Caki2 (cell line): ENCODE measurements around the gene GLA. TPM values are rescaled to one million over a fixed set of nuclear protein-coding genes. Genes with fewer than 3 reads are reported as not detected.

ENCODE experiments used
- DNase-seq: peaks from one replicate; pipeline ENCODE4 v3.0.0-alpha.2; 2015; ENCODE audit warnings: low read depth
- in situ Hi-C: cut with HindIII; loops from 2 replicates; pipeline ENCODE4 v1.10.0; 2016; ENCODE audit warnings: low sequenced_read_pairs, low pct_unique_long_range_greater_than_20kb, mixed read lengths
- total RNA-seq: library from RNA; depleted of rRNA; stranded (reverse); fragments of >200 nt; shearing (Covaris generic); gene quantifications from 2 replicates; pipeline ENCODE4 v1.2.3, GENCODE V29; 2014; ENCODE audit warnings: low replicate concordance; rRNA removed

Gene GLA
- total RNA-seq, 1 experiment from 2014 or later, result 146 TPM

- no peak for DNase-seq
Observed at GRCh38 chrX:101368800-101369199, 38.9 kb downstream of the GLA start.

GRCh38 chrX:101365301-101365795 is 42.4 kb downstream of the GLA start:
- in situ Hi-C loops, result no loop called here
- no peak for DNase-seq

More at GRCh38 chrX:101368800-101369199, 38.9 kb downstream of the GLA start:
- in situ Hi-C loops, result no loop called here

GRCh38 chrX:101362757-101363156 is 45.0 kb downstream of the GLA start:
- in situ Hi-C loops, result no loop called here
- no peak for DNase-seq

- in situ Hi-C loops, result no loop called here
- DNase-seq, result no peak
Observed at GRCh38 chrX:101362116-101362515, 45.6 kb downstream of the GLA start.

- DNase-seq, result no peak
- in situ Hi-C loops, result no loop called here
Observed at GRCh38 chrX:101360390-101360789, 47.3 kb downstream of the GLA start.

- in situ Hi-C loops, result no loop called here
- DNase-seq, result no peak
Observed at GRCh38 chrX:101359966-101360365, 47.8 kb downstream of the GLA start.

- DNase-seq, result peak; percentile 15
Observed at GRCh38 chrX:101357166-101357795, 50.4 kb downstream of the GLA start.

GRCh38 chrX:101349193-101349562 is 58.5 kb downstream of the GLA start:
- in situ Hi-C loops, result no loop called here
- no peak for DNase-seq

More at GRCh38 chrX:101357166-101357795, 50.4 kb downstream of the GLA start:
- in situ Hi-C loops, result no loop called here

GRCh38 chrX:101348452-101349192 is 59.1 kb downstream of the GLA start, which contains the start of gene TIMM8A:
TIMM8A (minus strand) TSS chrX:101348742; CDS start chrX:101348664, 78 bp downstream.
- peak; percentile 74 for DNase-seq
- in situ Hi-C loops, result no loop called here

GRCh38 chrX:101347859-101348451 is 59.8 kb downstream of the GLA start:
- in situ Hi-C loops, result no loop called here

More at GRCh38 chrX:101347859-101348451, 59.8 kb downstream of the GLA start:
- no peak for DNase-seq

Other genes with a start within 250 kb of the GLA start
- gene DRP2, start 188.1 kb downstream of the GLA start, total RNA-seq, result 0.24 TPM in 1 of 2 replicates, not detected in the other
- gene TAF7L, start 116.6 kb downstream of the GLA start, total RNA-seq, result not detected in 2 replicates
- gene TIMM8A, start 59.2 kb downstream of the GLA start, total RNA-seq, result 8.0 and 10.3 TPM in 2 replicates
- gene BTK, start 21.7 kb downstream of the GLA start, total RNA-seq, result 0.07 TPM in 1 of 2 replicates, not detected in the other
- 446 and 1,206 TPM in 2 replicates for gene RPL36A, start 16.9 kb downstream of the GLA start, total RNA-seq
- 22.1 and 26.8 TPM in 2 replicates for gene HNRNPH2, start 297 bp upstream of the GLA start, total RNA-seq
- gene ARMCX4, start 77.5 kb upstream of the GLA start, total RNA-seq, result not detected in 2 replicates
- 12.7 and 21.2 TPM in 2 replicates for gene ARMCX1, start 142.6 kb upstream of the GLA start, total RNA-seq
- 34.3 and 105 TPM in 2 replicates for gene ARMCX6, start 210.1 kb upstream of the GLA start, total RNA-seq
- gene ARMCX3, start 215.2 kb upstream of the GLA start, total RNA-seq, result 22.8 and 43.5 TPM in 2 replicates